ENCODE results near the gene POLDIP2. TPM values are rescaled to one million over a fixed set of nuclear protein-coding genes. Genes with fewer than 3 reads are reported as not detected.

POLDIP2 gene
- total RNA-seq, 1 donor from 2014 or later = 79.3 TPM

DNA sequence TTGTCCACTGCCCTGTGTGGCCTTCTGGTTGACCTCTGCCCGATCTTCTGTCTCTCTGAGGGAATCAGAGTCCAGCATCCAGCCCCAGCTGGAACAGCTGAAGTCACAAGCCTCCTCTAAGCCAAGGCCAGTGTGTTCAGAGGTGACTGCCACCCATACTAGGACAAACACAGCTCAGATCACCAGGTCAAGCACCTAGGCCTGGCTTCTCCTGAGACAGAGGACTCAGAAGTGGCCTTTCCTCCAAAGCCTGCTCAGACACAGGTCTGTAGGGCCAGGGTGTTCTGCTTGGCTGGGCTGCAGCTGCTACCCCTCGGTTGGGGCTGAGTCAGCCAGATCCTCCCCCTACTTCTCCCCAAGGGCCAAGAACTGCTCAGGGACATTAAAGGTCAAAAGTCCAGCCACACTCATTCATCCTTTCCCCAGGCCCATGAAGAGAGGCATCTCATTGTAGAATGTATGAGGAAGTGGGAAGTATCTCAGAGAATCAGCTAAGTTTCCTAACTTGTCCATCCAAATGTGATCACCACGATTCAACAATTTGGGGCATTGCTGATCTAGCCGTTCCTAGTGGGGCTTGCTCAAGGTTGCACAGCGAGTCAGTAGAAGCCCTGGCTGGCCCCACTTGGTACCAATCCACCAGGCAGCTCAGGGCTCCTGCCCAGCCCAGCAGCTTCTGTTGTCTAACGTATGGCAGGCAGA lies 41.1 kb upstream of the POLDIP2 start:
- no peak for DNase-seq (ENCODE audit: extremely low spot score, unreplicated experiment)
- no peaks in the 10 kb centered on the region for H3K9me3 Mint-ChIP-seq
- H3K4me3 Mint-ChIP-seq = no peak overlapping the region
- peak overlapping the region; percentile 31 for H3K27ac Mint-ChIP-seq
- H3K27me3 Mint-ChIP-seq = no peaks in the 10 kb centered on the region
- H3K36me3 Mint-ChIP-seq = peaks cover 5% of the 10 kb centered on the region
- TF ChIP-seq, protein P1, sequence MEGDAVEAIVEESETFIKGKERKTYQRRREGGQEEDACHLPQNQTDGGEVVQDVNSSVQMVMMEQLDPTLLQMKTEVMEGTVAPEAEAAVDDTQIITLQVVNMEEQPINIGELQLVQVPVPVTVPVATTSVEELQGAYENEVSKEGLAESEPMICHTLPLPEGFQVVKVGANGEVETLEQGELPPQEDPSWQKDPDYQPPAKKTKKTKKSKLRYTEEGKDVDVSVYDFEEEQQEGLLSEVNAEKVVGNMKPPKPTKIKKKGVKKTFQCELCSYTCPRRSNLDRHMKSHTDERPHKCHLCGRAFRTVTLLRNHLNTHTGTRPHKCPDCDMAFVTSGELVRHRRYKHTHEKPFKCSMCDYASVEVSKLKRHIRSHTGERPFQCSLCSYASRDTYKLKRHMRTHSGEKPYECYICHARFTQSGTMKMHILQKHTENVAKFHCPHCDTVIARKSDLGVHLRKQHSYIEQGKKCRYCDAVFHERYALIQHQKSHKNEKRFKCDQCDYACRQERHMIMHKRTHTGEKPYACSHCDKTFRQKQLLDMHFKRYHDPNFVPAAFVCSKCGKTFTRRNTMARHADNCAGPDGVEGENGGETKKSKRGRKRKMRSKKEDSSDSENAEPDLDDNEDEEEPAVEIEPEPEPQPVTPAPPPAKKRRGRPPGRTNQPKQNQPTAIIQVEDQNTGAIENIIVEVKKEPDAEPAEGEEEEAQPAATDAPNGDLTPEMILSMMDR (conservative IDR thresholded peaks at IDR 0.05) = no peak
- peaks cover 11% of the 10 kb centered on the region for H3K4me1 Mint-ChIP-seq (ENCODE audit: unreplicated experiment)

DNA sequence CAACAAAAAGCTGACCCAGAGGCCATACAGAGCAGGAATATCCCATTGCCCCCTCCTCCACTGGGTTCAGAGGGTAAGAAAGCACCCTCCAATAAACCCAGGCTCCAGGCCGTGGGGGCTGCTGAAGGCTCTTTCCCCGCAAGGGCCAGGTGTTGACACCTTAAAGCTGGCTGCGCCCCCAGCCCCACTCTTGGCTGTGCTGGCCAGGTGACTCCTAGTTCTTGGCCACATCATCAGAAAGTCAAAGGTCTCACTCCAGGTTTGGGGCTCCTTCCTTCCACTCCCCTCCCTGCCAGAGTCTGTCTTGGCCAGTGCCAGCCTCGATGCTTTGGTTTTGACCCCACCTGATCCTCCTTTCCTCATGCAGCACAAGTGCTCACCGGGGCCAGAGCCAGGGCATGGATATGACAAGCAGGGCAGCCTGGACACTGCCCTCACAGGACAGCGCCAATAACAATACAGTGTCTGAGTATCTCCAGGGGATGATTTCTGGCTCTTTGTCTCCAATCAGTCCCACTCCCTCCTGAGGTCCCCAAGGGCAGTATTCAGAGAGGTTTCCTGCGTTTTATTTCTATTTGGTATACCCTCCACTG lies 40.5 kb upstream of the POLDIP2 start:
- DNase-seq (ENCODE audit: extremely low spot score, unreplicated experiment) = no peak
- H3K36me3 Mint-ChIP-seq = peaks cover 5% of the 10 kb centered on the region
- no peaks in the 10 kb centered on the region for H3K27me3 Mint-ChIP-seq
- TF ChIP-seq, protein P1 (conservative IDR thresholded peaks at IDR 0.05) = no peak
- peaks cover 11% of the 10 kb centered on the region for H3K4me1 Mint-ChIP-seq (ENCODE audit: unreplicated experiment)
- H3K27ac Mint-ChIP-seq = peak overlapping the region; percentile 31
- H3K9me3 Mint-ChIP-seq = no peaks in the 10 kb centered on the region
- H3K4me3 Mint-ChIP-seq = no peak overlapping the region

DNA sequence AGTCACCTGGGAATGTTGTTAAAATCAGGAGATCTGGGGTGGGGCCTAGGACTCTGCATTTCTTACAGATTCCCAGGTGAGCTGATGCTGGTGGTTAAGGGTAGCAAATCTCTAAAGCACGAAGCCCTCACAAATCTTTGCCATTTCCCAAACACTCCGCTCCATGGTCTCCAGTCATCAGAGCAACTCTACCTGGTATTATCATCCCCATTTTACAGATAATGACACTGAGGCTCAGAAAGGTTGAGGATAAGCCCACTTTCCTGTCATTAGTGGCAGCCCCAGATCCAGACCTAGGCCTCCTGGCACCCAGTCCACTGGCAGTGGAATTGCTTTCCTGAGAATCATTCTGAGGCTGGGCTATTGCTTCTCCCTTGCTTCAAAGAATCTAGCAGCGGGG lies 39.9 kb upstream of the POLDIP2 start:
- Mint-ChIP-seq H3K4me1 (ENCODE audit: unreplicated experiment) (peaks cover 11% of the 10 kb centered on the region), H3K4me3 (no peak overlapping the region), H3K36me3 (peaks cover 5% of the 10 kb centered on the region), H3K27ac (no peak overlapping the region), H3K9me3 (no peaks in the 10 kb centered on the region), H3K27me3 (no peaks in the 10 kb centered on the region)
- TF ChIP-seq, protein P1 (conservative IDR thresholded peaks at IDR 0.05) = no peak
- no peak for DNase-seq (ENCODE audit: extremely low spot score, unreplicated experiment)

DNA sequence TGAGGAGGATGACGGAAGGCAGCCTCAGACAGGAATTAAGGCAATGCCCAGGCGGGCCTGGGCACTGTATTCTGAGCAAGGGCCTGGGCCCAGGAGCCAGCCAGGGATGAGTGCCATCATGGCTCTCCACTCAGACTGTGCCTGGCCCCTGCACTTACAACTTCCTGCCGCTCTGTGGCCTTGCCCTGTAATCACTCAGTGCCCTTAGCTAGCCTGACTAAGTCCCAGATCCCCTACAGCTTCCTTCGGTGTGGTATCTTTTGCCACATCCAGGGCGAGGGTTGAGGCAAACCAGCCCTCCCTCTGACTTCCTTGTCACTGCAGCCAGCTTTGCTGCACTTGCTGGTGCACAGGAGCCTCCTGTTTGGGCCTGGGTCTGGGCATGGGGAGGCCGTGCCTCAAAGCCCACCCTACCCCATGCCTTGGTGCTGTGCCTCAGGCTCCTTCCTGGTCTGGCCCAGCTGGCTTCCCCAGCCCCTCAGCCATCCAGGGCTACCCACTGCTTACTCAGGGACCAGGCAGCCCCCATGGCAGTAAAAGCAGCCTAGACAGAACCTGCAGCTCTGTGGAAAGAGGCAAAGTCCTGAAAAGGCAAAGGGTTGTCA lies 39.4 kb upstream of the POLDIP2 start:
- no peak overlapping the region for H3K27ac Mint-ChIP-seq
- DNase-seq (ENCODE audit: extremely low spot score, unreplicated experiment) = no peak
- TF ChIP-seq, protein P1 (conservative IDR thresholded peaks at IDR 0.05) = no peak

DNA sequence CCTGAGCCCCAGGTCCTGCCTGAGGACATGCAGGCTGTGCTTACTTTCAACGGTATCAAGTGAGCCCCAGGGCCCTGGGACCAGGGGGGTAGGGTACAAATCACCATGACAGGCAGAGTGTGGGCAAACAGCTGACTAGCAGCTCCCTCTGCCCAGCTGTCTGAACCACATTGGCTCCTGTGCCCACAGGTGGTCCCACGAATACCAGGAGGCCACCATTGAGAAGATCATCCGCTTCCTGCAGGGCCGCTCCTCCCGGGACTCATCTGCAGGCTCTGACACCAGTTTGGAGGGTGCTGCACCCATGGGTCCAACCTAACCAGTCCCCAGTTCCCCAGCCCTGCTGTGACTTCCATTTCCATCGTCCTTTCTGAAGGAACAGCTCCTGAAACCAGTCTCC lies 38.6 kb upstream of the POLDIP2 start:
- Mint-ChIP-seq H3K9me3 (no peaks in the 10 kb centered on the region), H3K36me3 (peaks cover 10% of the 10 kb centered on the region), H3K27ac (no peak overlapping the region), H3K4me1 (ENCODE audit: unreplicated experiment) (peaks cover 11% of the 10 kb centered on the region), H3K27me3 (no peaks in the 10 kb centered on the region), H3K4me3 (no peak overlapping the region)
- no peak for DNase-seq (ENCODE audit: extremely low spot score, unreplicated experiment)
- TF ChIP-seq, protein P1 (conservative IDR thresholded peaks at IDR 0.05) = no peak

More for the DNA sequence above, 39.4 kb upstream of the POLDIP2 start:
- Mint-ChIP-seq H3K9me3 (no peaks in the 10 kb centered on the region), H3K4me1 (ENCODE audit: unreplicated experiment) (peaks cover 11% of the 10 kb centered on the region), H3K27me3 (no peaks in the 10 kb centered on the region), H3K36me3 (peaks cover 5% of the 10 kb centered on the region), H3K4me3 (no peak overlapping the region)
